GM23338 (cell line): Measurements from ENCODE around the gene HSP90B1.

Source experiments
- CREB1 ChIP-seq: fragments of 250-450 bp; sonication (Bioruptor Pico); IDR thresholded peaks from 2 replicates; pipeline ENCODE4 v1.5.0; 2020; ENCODE audit warnings: low read depth, mild to moderate bottlenecking, moderate library complexity
- CTCF ChIP-seq, 2 experiments: fragments of 200-600 bp in 1 of 2; sonication (generic) in 1 of 2; conservative IDR thresholded peaks; 2 replicates each; pipeline versions ENCODE4 v1.5.1 to v1.6.1; 2016 to 2017; ENCODE audit warnings: antibody characterized with exemption in 2 of 2, low read depth in 2 of 2, mild to moderate bottlenecking in 2 of 2, moderate library complexity in 1 of 2
- ETS1 ChIP-seq: IDR thresholded peaks from 2 replicates; pipeline ENCODE4 v1.6.1; 2016; ENCODE audit warnings: antibody characterized with exemption
- EZH2 ChIP-seq: fragments of 200-600 bp; sonication (generic); IDR thresholded peaks from one replicate; pipeline ENCODE4 v1.8.0; 2017; ENCODE audit warnings: antibody characterized with exemption, mild to moderate bottlenecking, low read depth; ENCODE audit not compliant: unreplicated experiment
- EZH2phosphoT487 ChIP-seq: fragments of 200-600 bp; sonication (generic); IDR thresholded peaks from one replicate; pipeline ENCODE4 v1.8.1; 2018; ENCODE audit warnings: antibody characterized with exemption; ENCODE audit not compliant: unreplicated experiment
- JUNB ChIP-seq: IDR thresholded peaks from one replicate; pipeline ENCODE4 v1.6.1; 2016; ENCODE audit warnings: antibody characterized with exemption; ENCODE audit not compliant: unreplicated experiment
- POLR2AphosphoS5 ChIP-seq: IDR thresholded peaks from 2 replicates; pipeline ENCODE4 v1.6.1; 2016; ENCODE audit warnings: antibody characterized with exemption, low read depth
- REST ChIP-seq: IDR thresholded peaks from one replicate; pipeline ENCODE4 v1.6.1; 2018; ENCODE audit warnings: antibody characterized with exemption; ENCODE audit not compliant: unreplicated experiment
- ZNF462 ChIP-seq: fragments of 250-450 bp; sonication (Bioruptor Pico); IDR thresholded peaks from 2 replicates; pipeline ENCODE4 v1.5.0; 2020; ENCODE audit warnings: mild to moderate bottlenecking, moderate library complexity

GRCh38 chr12:103947871-103948555 is 17.8 kb downstream of the HSP90B1 start:
- TF ChIP-seq POLR2AphosphoS5 (no peak), CTCF (conservative IDR thresholded peaks at IDR 0.05; ENCODE audit: low read depth in 2 of 2) (no peak), EZH2phosphoT487 (no peak), EZH2 (no peak), CREB1 (CRISPR knock-in tag) (no peak), REST (no peak), ZNF462 (no peak), JUNB (no peak), ETS1 (no peak)
